HCT116 (cell line): ENCODE measurements around the gene TDRD10. TPM values are rescaled to one million over a fixed set of nuclear protein-coding genes. Genes with fewer than 3 reads are reported as not detected.

Source experiments
- ATAC-seq: fragments of 200-7000 bp; cut with Tn5 transposase; 2 replicates; pipeline ENCODE4 v1.9.1; 2020; ENCODE audit warnings: mild to moderate bottlenecking, moderate library complexity
- BruUV-seq: library from RNA; stranded (reverse); fragments of 400-500 nt; replicated peaks from 2 replicates; lab custom pipeline; 2021; lab: Mats Ljungman, UMichigan
- CTCF ChIA-PET: fragments of 300-600 bp; sonication (Branson Sonifier 250); formaldehyde crosslinking; loops from one replicate; lab custom pipeline; 2021; ENCODE audit warnings: antibody characterized with exemption; lab: Charles Lee
- POLR2A ChIA-PET: fragments of 300-600, 350-600 bp; sonication (Branson Sonifier 250); formaldehyde crosslinking; loops from one replicate; lab custom pipeline; 2021; ENCODE audit warnings: antibody characterized with exemption; lab: Charles Lee
- RAD21 ChIA-PET, 2 experiments: fragments of 300-600 bp; sonication (Branson Sonifier 250); formaldehyde crosslinking; loops; one replicate each; lab custom pipeline; 2023; ENCODE audit warnings: low total read pairs in 2 of 2; ENCODE audit not compliant: uncharacterized antibody in 2 of 2, unreplicated experiment in 2 of 2, low non-redundant PET in 1 of 2; lab: Charles Lee
- DNase-seq: peaks from one replicate; pipeline ENCODE4 v3.0.0-alpha.2; 2010; ENCODE audit warnings: low read depth, low spot score
- H2AFZ ChIP-seq: fragments of 200-600 bp; shearing (Covaris generic), sonication (generic); 2 replicates; pipeline ENCODE4 v1.6.1; 2017; ENCODE audit warnings: low read depth, mixed run types, mixed read lengths, antibody characterized with exemption, low read length; ENCODE audit not compliant: poor library complexity, severe bottlenecking
- H3K27ac ChIP-seq: 2 replicates; pipeline ENCODE4 v1.5.1; 2012; ENCODE audit warnings: low read depth, low read length
- H3K27me3 ChIP-seq: fragments of 200-600 bp; sonication (generic); 2 replicates; pipeline ENCODE4 v1.6.1; 2016; ENCODE audit warnings: mixed run types, low read length, mixed read lengths; ENCODE audit not compliant: insufficient read depth
- H3K36me3 ChIP-seq, 2 experiments: fragments of 200-500 bp in 1 of 2; fragments of 200-600 bp in 1 of 2; sonication (Bioruptor generic) in 1 of 2; sonication (generic) in 1 of 2; 2 replicates each; pipeline versions ENCODE4 v1.5.1 to v1.6.1; 2014 to 2016; ENCODE audit warnings: low read length in 2 of 2, inconsistent platforms in 1 of 2, mixed read lengths in 1 of 2, mixed run types in 1 of 2; ENCODE audit not compliant: insufficient read depth in 2 of 2, control insufficient read depth in 1 of 2
- H3K4me1 ChIP-seq, 2 experiments: fragments of 200-600 bp in 1 of 2; sonication (generic) in 1 of 2; 2 replicates each; pipeline versions ENCODE4 v1.5.1 to v1.6.1; 2012 to 2017; ENCODE audit warnings: low read length in 2 of 2, inconsistent platforms in 1 of 2, mild to moderate bottlenecking in 1 of 2, mixed read lengths in 1 of 2, mixed run types in 1 of 2, moderate library complexity in 1 of 2; ENCODE audit not compliant: insufficient read depth in 2 of 2, control insufficient read depth in 1 of 2
- H3K4me2 ChIP-seq: fragments of 200-600 bp; sonication (generic); 2 replicates; pipeline ENCODE4 v1.6.1; 2017; ENCODE audit warnings: mixed run types, low read length, mixed read lengths
- H3K4me3 ChIP-seq, 2 experiments: fragments of 200-600 bp in 1 of 2; sonication (generic) in 1 of 2; replicated peaks in 1 of 2; 2 replicates each; pipeline ENCODE4 v1.5.1; 2011 to 2016; ENCODE audit warnings: low read length in 2 of 2, control low read depth in 1 of 2, low read depth in 1 of 2, mild to moderate bottlenecking in 1 of 2, mixed read lengths in 1 of 2, mixed run types in 1 of 2
- H3K79me2 ChIP-seq: fragments of 200-600 bp; sonication (generic); 2 replicates; pipeline ENCODE4 v1.6.1; 2017; ENCODE audit warnings: mild to moderate bottlenecking, mixed run types, low read length, moderate library complexity, mixed read lengths; ENCODE audit not compliant: insufficient read depth
- H3K9ac ChIP-seq: fragments of 200-600 bp; sonication (generic); 2 replicates; pipeline ENCODE4 v1.6.1; 2016; ENCODE audit warnings: low read length, mixed read lengths
- H3K9me2 ChIP-seq: fragments of 200-600 bp; sonication (generic), shearing (Covaris generic); 2 replicates; pipeline ENCODE4 v1.6.1; 2017; ENCODE audit warnings: mixed run types, mild to moderate bottlenecking, moderate library complexity; ENCODE audit not compliant: insufficient read depth
- H3K9me3 ChIP-seq, 2 experiments: fragments of 200-500 bp in 1 of 2; fragments of 200-600 bp in 1 of 2; sonication (Bioruptor generic) in 1 of 2; sonication (generic) in 1 of 2; 2 replicates each; pipeline ENCODE4 v1.6.1; 2014 to 2017; ENCODE audit warnings: low read length in 2 of 2, mixed read lengths in 2 of 2, inconsistent platforms in 1 of 2, low read depth in 1 of 2, mild to moderate bottlenecking in 1 of 2, mixed run types in 1 of 2, moderate library complexity in 1 of 2; ENCODE audit not compliant: control insufficient read depth in 1 of 2, insufficient read depth in 1 of 2
- H4K20me1 ChIP-seq: fragments of 200-600 bp; sonication (generic), shearing (Covaris generic); 2 replicates; pipeline ENCODE4 v1.6.1; 2017; ENCODE audit warnings: mixed run types, mild to moderate bottlenecking, moderate library complexity; ENCODE audit not compliant: insufficient read depth
- ATF3 ChIP-seq: IDR thresholded peaks from 2 replicates; pipeline ENCODE4 v1.6.1; 2012
- CBX3 ChIP-seq: IDR thresholded peaks from 2 replicates; pipeline ENCODE4 v1.6.1; 2012; ENCODE audit warnings: low read depth
- CEBPB ChIP-seq: IDR thresholded peaks from 2 replicates; pipeline ENCODE4 v1.6.1; 2012; ENCODE audit warnings: low read depth
- CTCF ChIP-seq, 3 experiments: fragments of 200-600 bp in 1 of 3; sonication (generic) in 1 of 3; IDR thresholded peaks in 2 of 3; conservative IDR thresholded peaks in 1 of 3; 2 replicates each; pipeline ENCODE4 v1.5.1; 2012 to 2017; ENCODE audit warnings: low read depth in 2 of 3, low read length in 2 of 3, antibody characterized with exemption in 1 of 3, borderline replicate concordance in 1 of 3, control low read depth in 1 of 3, mild to moderate bottlenecking in 1 of 3, mixed read lengths in 1 of 3, mixed run types in 1 of 3, moderate library complexity in 1 of 3; ENCODE audit not compliant: insufficient read depth in 1 of 3
- ELF1 ChIP-seq: IDR thresholded peaks from 2 replicates; pipeline ENCODE4 v1.6.1; 2012; ENCODE audit warnings: low read depth, borderline replicate concordance
- EZH2phosphoT487 ChIP-seq: fragments of 200-600 bp; IDR thresholded peaks from 2 replicates; pipeline ENCODE4 v1.6.1; 2018; ENCODE audit warnings: antibody characterized with exemption, borderline replicate concordance
- POLR2A ChIP-seq: IDR thresholded peaks from 2 replicates; pipeline ENCODE4 v1.7.0; 2011; ENCODE audit warnings: borderline replicate concordance; ENCODE audit not compliant: insufficient read depth, insufficient read length; ENCODE audit errors: extremely low read depth
- RAD21 ChIP-seq: IDR thresholded peaks from 2 replicates; pipeline ENCODE4 v1.6.1; 2012; ENCODE audit warnings: low read depth, mild to moderate bottlenecking
- SIN3A ChIP-seq: IDR thresholded peaks from 2 replicates; pipeline ENCODE4 v1.6.1; 2012; ENCODE audit warnings: low read depth
- SP1 ChIP-seq: IDR thresholded peaks from 2 replicates; pipeline ENCODE4 v1.6.1; 2012; ENCODE audit warnings: low read depth
- SRF ChIP-seq: IDR thresholded peaks from 2 replicates; pipeline ENCODE4 v1.6.1; 2012; ENCODE audit warnings: low read depth
- TCF7L2 ChIP-seq: IDR thresholded peaks from 2 replicates; pipeline ENCODE4 v1.7.0; 2011; ENCODE audit warnings: borderline replicate concordance, inconsistent platforms; ENCODE audit not compliant: insufficient read depth, insufficient read length; ENCODE audit errors: extremely low read depth
- ZBTB33 ChIP-seq: IDR thresholded peaks from 2 replicates; pipeline ENCODE4 v1.6.1; 2011; ENCODE audit warnings: mild to moderate bottlenecking, low read length, moderate library complexity; ENCODE audit not compliant: insufficient replicate concordance; ENCODE audit errors: extremely low read depth
- ZFX ChIP-seq: fragments of 450-650 bp; IDR thresholded peaks from 2 replicates; pipeline ENCODE4 v1.6.1; 2017
- ZNF274 ChIP-seq: fragments of 200-500 bp; sonication (Bioruptor generic); IDR thresholded peaks from 2 replicates; pipeline ENCODE4 v1.6.1; 2014; ENCODE audit warnings: mild to moderate bottlenecking, low read depth, low read length, inconsistent platforms
- intact Hi-C: fragments of 100-400 bp; cut with micrococcal nuclease; formaldehyde crosslinking; loops from 2 replicates; pipeline ENCODE4 v1.10.0; 2022
- total RNA-seq: library from RNA; stranded (reverse); gene quantifications from one replicate; pipeline ENCODE4 v1.2.1, GENCODE V29; 2021; ENCODE audit not compliant: unreplicated experiment

The TDRD10 gene
- total RNA-seq, 1 experiment from 2014 or later: not detected

GRCh38 chr1:154521695-154522094 lies 19.7 kb downstream of the TDRD10 start:
- Histone ChIP-seq H3K4me2 (no peak overlapping the region), H3K4me3 (no peak overlapping the region), H3K36me3 (no peaks in the 10 kb centered on the region), H2AFZ (no peak overlapping the region), H3K9ac (no peak overlapping the region), H3K9me3 (no peaks in the 10 kb centered on the region), H4K20me1 (no peaks in the 10 kb centered on the region), H3K27me3 (no peaks in the 10 kb centered on the region), H3K79me2 (no peaks in the 10 kb centered on the region), H3K4me1 (no peaks in the 10 kb centered on the region), H3K27ac (no peak overlapping the region), H3K9me2 (no peaks in the 10 kb centered on the region)
- intact Hi-C loops: no loop called here
- ChIA-PET CTCF (no interaction called here), POLR2A (no interaction called here), RAD21 (no interaction called here)
- TF ChIP-seq SP1: no peak
- TF ChIP-seq ZFX: no peak
- TF ChIP-seq CEBPB: no peak
- TF ChIP-seq ATF3: no peak
- no peak for TF ChIP-seq ELF1
- no peak for TF ChIP-seq POLR2A
- TF ChIP-seq SIN3A: no peak
- TF ChIP-seq RAD21: no peak
- ATAC-seq (no peak), DNase-seq (no peak)
- BruUV-seq: no TSS peak

- DNase-seq: no peak
- Histone ChIP-seq H3K27me3 (no peaks in the 10 kb centered on the region), H3K9me2 (no peaks in the 10 kb centered on the region)
- no peak for TF ChIP-seq ELF1
- no peak for TF ChIP-seq TCF7L2
- TF ChIP-seq CBX3: no peak
- no peak for TF ChIP-seq SRF
- no peak for TF ChIP-seq SP1
- TF ChIP-seq CTCF (IDR thresholded peaks at IDR 0.05 in 2 of 3, conservative IDR thresholded peaks at IDR 0.05 in 1 of 3; ENCODE audit: borderline replicate concordance in 1 of 3, insufficient read depth in 1 of 3, low read depth in 2 of 3, low read length in 2 of 3): no peak
- TF ChIP-seq EZH2phosphoT487: no peak
- no peak for TF ChIP-seq SIN3A
- no peak for TF ChIP-seq ZNF274
- no peak for TF ChIP-seq ZBTB33
- TF ChIP-seq, all 23 proteins: peak for 0
- no peak for ATAC-seq
- no TSS peak for BruUV-seq
- Histone ChIP-seq H3K27ac (no peak overlapping the region), H3K36me3 (no peaks in the 10 kb centered on the region), H3K4me2 (no peak overlapping the region), H3K4me3 (no peak overlapping the region), H4K20me1 (no peaks in the 10 kb centered on the region), H3K9ac (no peak overlapping the region), H3K9me3 (no peaks in the 10 kb centered on the region), H2AFZ (no peak overlapping the region), H3K4me1 (no peaks in the 10 kb centered on the region), H3K79me2 (no peaks in the 10 kb centered on the region)
- intact Hi-C loops: no loop called here
- ChIA-PET POLR2A (no interaction called here), RAD21 (no interaction called here), CTCF (interaction anchor here (1.3 kb wide), 1 partner anchor 9 kb away, joined by 3 read pairs; no protein-coding TSS in a partner anchor)
Measured at GRCh38 chr1:154524881-154525280, 22.9 kb downstream of the TDRD10 start.
